Activated naive CD8-positive, alpha-beta T cell (primary cell): Measurements from ENCODE around the gene IGFL3.
A peak's percentile ranks its signal among the peaks of the same experiment; 100 is the strongest.
"Not testable (repeated sequence)": the region's sequence is repeated elsewhere in the genome, so short reads cannot be mapped to it uniquely, and the experiment has no call there.

ENCODE experiments used
- H3K27ac Mint-ChIP-seq: one replicate; pipeline ENCODE4 v1.8.0; 2021; ENCODE audit warnings: mixed read lengths
- H3K27me3 Mint-ChIP-seq: one replicate; pipeline ENCODE4 v1.8.0; 2021; ENCODE audit warnings: mixed read lengths
- H3K36me3 Mint-ChIP-seq: one replicate; pipeline ENCODE4 v1.8.0; 2021; ENCODE audit warnings: mixed read lengths
- H3K4me1 Mint-ChIP-seq: one replicate; pipeline ENCODE4 v1.8.0; 2021; ENCODE audit warnings: low read depth, mixed read lengths
- H3K4me3 Mint-ChIP-seq: one replicate; pipeline ENCODE4 v1.8.0; 2021; ENCODE audit warnings: mild to moderate bottlenecking, mixed read lengths
- H3K9me3 Mint-ChIP-seq: one replicate; pipeline ENCODE4 v1.8.0; 2021; ENCODE audit warnings: low read depth, mixed read lengths

Gene IGFL3

GRCh38 chr19:46102333-46102732 lies 22.2 kb downstream of the IGFL3 start:
- not testable (repeated sequence) for H3K4me1 Mint-ChIP-seq, H3K36me3 Mint-ChIP-seq, H3K4me3 Mint-ChIP-seq, H3K27ac Mint-ChIP-seq, H3K9me3 Mint-ChIP-seq
- H3K27me3 Mint-ChIP-seq: peaks cover 25% of the 10 kb centered on the region

DNA sequence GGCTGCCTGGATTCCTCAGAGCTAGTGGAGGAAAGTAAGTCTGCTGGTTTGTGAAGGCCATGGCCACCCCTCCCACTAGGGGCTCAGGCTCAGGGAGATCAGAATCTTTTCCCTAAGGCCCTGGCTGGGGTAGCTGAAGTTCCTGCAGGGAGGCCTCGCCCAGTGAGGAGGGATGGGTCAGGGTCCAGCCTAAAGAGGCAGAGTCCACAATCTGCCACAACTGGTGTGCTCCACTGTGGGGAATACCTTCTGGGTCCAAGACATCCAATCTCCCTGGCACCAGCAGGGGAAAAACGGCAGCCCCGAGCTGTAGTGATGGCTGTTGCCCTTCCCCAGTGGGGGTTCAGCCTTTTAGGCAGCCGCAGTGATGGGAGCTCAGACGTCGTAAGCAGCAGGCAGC lies 23.2 kb downstream of the IGFL3 start:
- no peaks in the 10 kb centered on the region for H3K4me1 Mint-ChIP-seq
- peaks cover 13% of the 10 kb centered on the region for H3K9me3 Mint-ChIP-seq
- no peak overlapping the region for H3K27ac Mint-ChIP-seq
- H3K36me3 Mint-ChIP-seq: peaks cover 8% of the 10 kb centered on the region
- no peak overlapping the region for H3K4me3 Mint-ChIP-seq
- H3K27me3 Mint-ChIP-seq: peaks cover 33% of the 10 kb centered on the region

DNA sequence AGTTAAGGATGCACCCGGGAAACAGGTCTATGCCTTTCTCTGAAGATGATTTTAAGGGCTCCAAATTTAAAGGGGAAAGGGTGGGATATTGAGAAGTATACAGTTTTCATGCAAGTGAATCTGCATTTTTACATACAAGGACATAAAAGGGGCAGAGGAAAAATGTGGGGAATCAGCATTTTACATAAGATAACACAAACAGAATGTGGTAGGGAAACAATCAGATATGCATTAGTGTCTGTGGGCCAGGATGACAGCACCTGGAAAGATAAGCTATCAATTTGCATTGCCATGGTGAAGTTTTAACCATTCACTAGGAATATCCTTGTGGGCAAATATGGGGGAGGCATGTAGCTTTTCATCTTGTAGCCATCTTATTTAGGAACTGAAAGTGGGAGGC lies 24.1 kb downstream of the IGFL3 start:
- Mint-ChIP-seq H3K9me3 (peaks cover 13% of the 10 kb centered on the region), H3K27ac (no peak overlapping the region), H3K4me3 (no peak overlapping the region), H3K27me3 (peaks cover 38% of the 10 kb centered on the region), H3K4me1 (no peaks in the 10 kb centered on the region), H3K36me3 (peaks cover 8% of the 10 kb centered on the region)

GRCh38 chr19:46090444-46090843 lies 34.0 kb downstream of the IGFL3 start:
- H3K27ac Mint-ChIP-seq: no peak overlapping the region
- no peak overlapping the region for H3K4me3 Mint-ChIP-seq
- H3K9me3 Mint-ChIP-seq: peaks cover 35% of the 10 kb centered on the region
- no peaks in the 10 kb centered on the region for H3K4me1 Mint-ChIP-seq
- peaks cover 21% of the 10 kb centered on the region for H3K27me3 Mint-ChIP-seq
- H3K36me3 Mint-ChIP-seq: peaks cover 11% of the 10 kb centered on the region

- H3K27ac Mint-ChIP-seq: no peak overlapping the region
- peaks cover 17% of the 10 kb centered on the region for H3K36me3 Mint-ChIP-seq
- peaks cover 44% of the 10 kb centered on the region for H3K9me3 Mint-ChIP-seq
- H3K4me3 Mint-ChIP-seq: no peak overlapping the region
- no peaks in the 10 kb centered on the region for H3K4me1 Mint-ChIP-seq
- peaks cover 18% of the 10 kb centered on the region for H3K27me3 Mint-ChIP-seq
Observed at GRCh38 chr19:46089432-46089831, 35.1 kb downstream of the IGFL3 start.

DNA sequence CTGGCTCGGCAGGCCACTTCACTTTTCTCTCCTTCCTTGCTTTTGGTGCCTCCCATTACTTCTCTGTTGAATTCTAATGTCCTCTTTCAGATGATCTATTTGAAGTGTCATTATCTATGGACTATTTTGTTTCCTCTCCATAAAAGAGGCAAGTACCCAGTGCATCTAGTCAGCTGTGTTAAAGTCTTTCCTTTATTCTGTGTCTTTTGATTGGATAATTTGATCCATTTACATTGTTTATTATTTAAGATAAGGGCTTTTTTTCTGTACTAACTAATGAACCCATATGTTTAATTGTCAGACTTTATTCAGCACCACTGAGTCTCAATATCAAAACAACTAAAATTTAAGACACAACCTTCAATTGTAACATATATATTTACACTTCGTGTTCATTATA lies 36.4 kb downstream of the IGFL3 start:
- Mint-ChIP-seq H3K27ac (no peak overlapping the region), H3K4me1 (no peaks in the 10 kb centered on the region), H3K27me3 (peaks cover 14% of the 10 kb centered on the region), H3K9me3 (peaks cover 44% of the 10 kb centered on the region), H3K36me3 (peaks cover 17% of the 10 kb centered on the region), H3K4me3 (no peak overlapping the region)

DNA sequence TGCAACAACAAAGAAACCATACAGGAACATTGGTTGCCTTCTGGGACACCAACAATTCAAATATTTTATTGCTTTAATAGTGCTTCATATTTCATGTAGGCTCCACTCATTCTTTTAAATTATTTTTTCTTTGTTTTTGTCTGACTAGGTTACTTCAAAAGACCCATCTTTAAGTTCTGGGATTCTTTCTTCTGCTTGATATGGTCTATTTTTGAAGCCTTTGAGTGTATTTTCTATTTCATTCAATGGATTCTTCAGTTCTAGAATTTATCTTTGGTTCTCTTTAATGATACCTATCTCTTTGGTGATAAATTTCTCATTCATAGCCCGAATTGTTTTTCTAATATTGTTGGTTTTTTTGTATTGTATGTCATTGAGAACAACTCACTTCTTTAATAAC lies 38.6 kb downstream of the IGFL3 start:
- H3K9me3 Mint-ChIP-seq: peaks cover 42% of the 10 kb centered on the region
- no peak overlapping the region for H3K4me3 Mint-ChIP-seq
- peaks cover 26% of the 10 kb centered on the region for H3K27me3 Mint-ChIP-seq
- H3K4me1 Mint-ChIP-seq: no peaks in the 10 kb centered on the region
- H3K27ac Mint-ChIP-seq: no peak overlapping the region
- peaks cover 17% of the 10 kb centered on the region for H3K36me3 Mint-ChIP-seq

DNA sequence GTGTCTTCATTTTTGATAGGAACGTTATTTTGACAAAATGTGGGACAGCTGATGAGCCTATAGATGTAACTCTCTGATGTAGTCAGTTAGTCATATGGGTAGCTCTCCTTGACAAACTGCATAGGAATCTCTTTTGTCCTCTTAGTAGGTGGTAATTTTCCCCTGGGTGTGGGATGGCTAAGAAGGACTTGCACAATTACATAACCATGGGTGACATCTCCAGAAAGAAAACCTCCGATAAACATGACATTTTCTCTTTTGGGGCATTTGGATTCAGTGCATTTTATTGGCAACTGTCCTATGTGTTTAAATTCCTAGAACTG lies 41.8 kb downstream of the IGFL3 start:
- Mint-ChIP-seq H3K4me1 (peaks cover 1% of the 10 kb centered on the region), H3K9me3 (peaks cover 20% of the 10 kb centered on the region), H3K27ac (no peak overlapping the region), H3K36me3 (peaks cover 10% of the 10 kb centered on the region), H3K4me3 (no peak overlapping the region), H3K27me3 (peaks cover 37% of the 10 kb centered on the region)

GRCh38 chr19:46081928-46082727 lies 42.4 kb downstream of the IGFL3 start:
- Mint-ChIP-seq H3K27ac (no peak overlapping the region), H3K27me3 (peaks cover 41% of the 10 kb centered on the region), H3K36me3 (peaks cover 10% of the 10 kb centered on the region), H3K9me3 (peaks cover 20% of the 10 kb centered on the region), H3K4me3 (no peak overlapping the region), H3K4me1 (peaks cover 4% of the 10 kb centered on the region)

GRCh38 chr19:46080561-46080960 lies 43.9 kb downstream of the IGFL3 start:
- Mint-ChIP-seq H3K36me3 (peaks cover 9% of the 10 kb centered on the region), H3K9me3 (peaks cover 10% of the 10 kb centered on the region), H3K4me3 (no peak overlapping the region), H3K4me1 (peaks cover 9% of the 10 kb centered on the region), H3K27ac (no peak overlapping the region), H3K27me3 (peaks cover 54% of the 10 kb centered on the region)

DNA sequence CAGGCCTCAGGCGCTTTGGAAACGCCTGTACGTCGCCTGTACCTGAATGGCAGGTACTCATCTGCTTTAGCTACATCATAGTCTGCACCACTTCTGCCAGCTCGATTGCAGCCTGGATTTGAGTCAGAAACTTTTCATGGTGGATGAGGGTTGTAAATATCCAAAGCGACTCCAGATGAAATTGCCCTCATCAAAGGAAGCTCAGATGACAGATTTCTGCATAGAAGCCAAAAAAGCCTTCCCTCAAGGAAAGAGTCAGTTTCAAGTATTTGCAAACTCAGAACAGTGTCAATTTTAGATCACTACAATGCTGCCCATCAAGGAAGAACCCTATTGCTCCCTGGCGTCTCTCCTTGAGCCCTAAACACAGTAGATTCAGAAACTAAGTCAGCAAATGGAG lies 44.9 kb downstream of the IGFL3 start:
- Mint-ChIP-seq H3K27me3 (peaks cover 60% of the 10 kb centered on the region), H3K9me3 (peaks cover under 1% of the 10 kb centered on the region), H3K36me3 (peaks cover 2% of the 10 kb centered on the region), H3K4me1 (peaks cover 9% of the 10 kb centered on the region), H3K4me3 (no peak overlapping the region), H3K27ac (no peak overlapping the region)

DNA sequence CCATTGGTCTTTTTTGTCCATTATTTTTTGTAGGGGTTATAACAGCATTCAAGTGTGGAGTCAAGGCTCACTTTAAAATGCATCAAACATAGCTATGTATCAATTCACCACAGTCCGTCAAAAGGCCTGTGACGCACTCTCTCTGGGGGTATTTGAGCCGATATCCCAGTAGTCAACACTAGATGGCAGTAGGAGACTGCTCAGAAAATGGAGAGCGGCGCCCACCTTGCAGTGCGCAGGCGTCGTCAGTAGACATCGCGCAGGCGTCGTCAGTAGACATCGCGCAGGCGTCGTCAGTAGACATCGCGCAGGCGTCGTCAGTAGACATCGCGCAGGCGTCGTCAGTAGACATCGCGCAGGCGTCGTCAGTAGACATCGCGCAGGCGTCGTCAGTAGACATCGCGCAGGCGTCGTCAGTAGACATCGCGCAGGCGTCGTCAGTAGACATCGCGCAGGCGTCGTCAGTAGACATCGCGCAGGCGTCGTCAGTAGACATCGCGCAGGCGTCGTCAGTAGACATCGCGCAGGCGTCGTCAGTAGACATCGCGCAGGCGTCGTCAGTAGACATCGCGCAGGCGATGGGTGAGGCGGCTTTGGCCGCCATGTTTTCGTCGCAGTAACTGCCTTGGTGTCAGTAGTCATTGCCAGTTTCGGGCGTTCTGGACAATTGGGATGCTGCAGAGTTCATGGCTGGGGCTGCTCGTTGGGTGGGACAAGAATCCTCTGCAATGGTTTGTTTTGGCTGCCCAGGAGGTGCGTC lies 45.7 kb downstream of the IGFL3 start:
- H3K4me3 Mint-ChIP-seq, H3K4me1 Mint-ChIP-seq, H3K36me3 Mint-ChIP-seq, H3K9me3 Mint-ChIP-seq, H3K27ac Mint-ChIP-seq: not testable (repeated sequence)
- peaks cover 61% of the 10 kb centered on the region for H3K27me3 Mint-ChIP-seq

DNA sequence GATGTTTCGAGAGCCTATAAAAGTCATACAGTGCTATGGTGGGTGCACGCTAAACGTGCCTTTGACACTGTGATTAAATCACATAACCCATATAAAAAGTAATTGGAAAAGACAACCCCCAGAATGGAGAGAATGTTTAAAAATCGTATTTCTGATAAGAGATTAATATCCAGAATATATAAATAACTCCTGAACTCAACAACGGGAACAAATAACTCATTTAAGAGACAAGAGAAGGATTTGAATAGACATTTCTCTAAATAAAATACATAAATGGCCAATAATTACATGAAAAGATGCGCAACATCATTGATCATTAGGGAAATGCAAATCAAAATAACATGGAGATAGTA lies 46.7 kb downstream of the IGFL3 start:
- H3K9me3 Mint-ChIP-seq: no peaks in the 10 kb centered on the region
- peaks cover 2% of the 10 kb centered on the region for H3K36me3 Mint-ChIP-seq
- peaks cover 64% of the 10 kb centered on the region for H3K27me3 Mint-ChIP-seq
- H3K27ac Mint-ChIP-seq: no peak overlapping the region
- peaks cover 9% of the 10 kb centered on the region for H3K4me1 Mint-ChIP-seq
- no peak overlapping the region for H3K4me3 Mint-ChIP-seq

- Mint-ChIP-seq H3K4me1 (peaks cover 9% of the 10 kb centered on the region), H3K9me3 (no peaks in the 10 kb centered on the region), H3K27me3 (peaks cover 69% of the 10 kb centered on the region), H3K36me3 (peaks cover 2% of the 10 kb centered on the region), H3K4me3 (peak overlapping the region; percentile 56), H3K27ac (no peak overlapping the region)
Observed at GRCh38 chr19:46076951-46077814, 47.3 kb downstream of the IGFL3 start.
